IMR-90 (cell line): ENCODE data around the gene SKA3. TPM values are rescaled to one million over a fixed set of nuclear protein-coding genes. Genes with fewer than 3 reads are reported as not detected.

ENCODE experiments used
- ATAC-seq: fragments of 200-7000 bp; cut with Tn5 transposase; 2 replicates; pipeline ENCODE4 v1.9.1; 2020; ENCODE audit warnings: low read depth, mild to moderate bottlenecking, moderate library complexity
- BruUV-seq: library from RNA; stranded (reverse); fragments of 400-500 nt; replicated peaks from 2 replicates; lab custom pipeline; 2021; lab: Mats Ljungman, UMichigan
- CTCF ChIA-PET: fragments of 300-600 bp; formaldehyde crosslinking; extraction: SDS; loops from one replicate; lab custom pipeline; 2021; ENCODE audit warnings: antibody characterized with exemption; lab: Yijun Ruan, JAX
- POLR2A ChIA-PET: fragments of 300-600 bp; sonication (Branson Sonifier 250); formaldehyde crosslinking; loops from one replicate; lab custom pipeline; 2022; ENCODE audit warnings: antibody characterized with exemption; ENCODE audit not compliant: unreplicated experiment; lab: Charles Lee
- DNase-seq: peaks from one replicate; pipeline ENCODE4 v3.0.0; 2013
- H2AFZ ChIP-seq: replicated peaks from 2 replicates; pipeline ENCODE3; 2013; ENCODE audit warnings: low read length, mild to moderate bottlenecking; ENCODE audit not compliant: poor library complexity
- H2AK5ac ChIP-seq: 2 replicates; pipeline ENCODE4 v1.6.1; 2013; ENCODE audit warnings: low read depth, low read length, inconsistent platforms
- H2AK9ac ChIP-seq: replicated peaks from 2 replicates; pipeline ENCODE3; 2013; ENCODE audit warnings: mild to moderate bottlenecking, low read depth, low read length, moderate library complexity; ENCODE audit not compliant: poor library complexity
- H2BK120ac ChIP-seq: 2 replicates; pipeline ENCODE4 v1.6.1; 2013; ENCODE audit warnings: low read depth, low read length, inconsistent platforms
- H2BK15ac ChIP-seq: 3 replicates; pipeline ENCODE4 v1.6.1; 2013; ENCODE audit warnings: low read depth, low read length, inconsistent platforms
- H2BK20ac ChIP-seq: 2 replicates; pipeline ENCODE4 v1.6.1; 2013; ENCODE audit warnings: low read depth, mild to moderate bottlenecking, inconsistent platforms, low read length, moderate library complexity
- H2BK5ac ChIP-seq: 2 replicates; pipeline ENCODE4 v1.6.1; 2013; ENCODE audit warnings: mild to moderate bottlenecking, low read depth, low read length, inconsistent platforms; ENCODE audit not compliant: poor library complexity, severe bottlenecking
- H3K14ac ChIP-seq: replicated peaks from 2 replicates; pipeline ENCODE4 v1.6.1; 2013; ENCODE audit warnings: low read depth, low read length, inconsistent platforms
- H3K18ac ChIP-seq: 2 replicates; pipeline ENCODE4 v1.6.1; 2013; ENCODE audit warnings: low read depth, low read length, control low read depth
- H3K23ac ChIP-seq: 2 replicates; pipeline ENCODE4 v1.6.1; 2013; ENCODE audit warnings: low read depth, low read length, inconsistent platforms
- H3K27ac ChIP-seq: 2 replicates; pipeline ENCODE4 v1.5.1; 2013; ENCODE audit warnings: mild to moderate bottlenecking, control low read depth, low read length; ENCODE audit not compliant: insufficient read depth
- H3K27me3 ChIP-seq: 2 replicates; pipeline ENCODE4 v1.6.1; 2013; ENCODE audit warnings: low read length; ENCODE audit not compliant: control insufficient read depth, insufficient read depth
- H3K36me3 ChIP-seq: 2 replicates; pipeline ENCODE4 v1.6.1; 2013; ENCODE audit warnings: low read length, mixed read lengths; ENCODE audit not compliant: control insufficient read depth, insufficient read depth
- H3K4ac ChIP-seq: 2 replicates; pipeline ENCODE4 v1.6.1; 2013; ENCODE audit warnings: low read depth, low read length, inconsistent platforms
- H3K4me1 ChIP-seq: 2 replicates; pipeline ENCODE4 v1.6.1; 2013; ENCODE audit warnings: low read length, mixed read lengths; ENCODE audit not compliant: control insufficient read depth, insufficient read depth
- H3K4me2 ChIP-seq: 2 replicates; pipeline ENCODE4 v1.6.1; 2013; ENCODE audit warnings: low read depth, mild to moderate bottlenecking, control low read depth, low read length, moderate library complexity
- H3K4me3 ChIP-seq: 2 replicates; pipeline ENCODE4 v1.5.1; 2013; ENCODE audit warnings: low read depth, mild to moderate bottlenecking, control low read depth, low read length, moderate library complexity; ENCODE audit not compliant: insufficient read depth
- H3K56ac ChIP-seq: 2 replicates; pipeline ENCODE4 v1.6.1; 2013; ENCODE audit warnings: low read length, inconsistent platforms; ENCODE audit not compliant: insufficient read depth; ENCODE audit errors: extremely low read depth
- H3K79me1 ChIP-seq, 2 experiments: 2 replicates each; pipeline ENCODE4 v1.6.1; 2013; ENCODE audit warnings: low read length in 2 of 2, inconsistent platforms in 1 of 2, low read depth in 1 of 2
- H3K9ac ChIP-seq: 2 replicates; pipeline ENCODE4 v1.6.1; 2013; ENCODE audit warnings: low read depth, low read length, control low read depth
- H3K9me1 ChIP-seq: 2 replicates; pipeline ENCODE4 v1.6.1; 2013; ENCODE audit warnings: low read length, inconsistent platforms; ENCODE audit not compliant: insufficient read depth
- H3K9me3 ChIP-seq: 2 replicates; pipeline ENCODE4 v1.6.1; 2013; ENCODE audit warnings: low read length; ENCODE audit not compliant: control insufficient read depth, insufficient read depth
- H4K20me1 ChIP-seq: 2 replicates; pipeline ENCODE4 v1.6.1; 2013; ENCODE audit warnings: low read length, inconsistent platforms; ENCODE audit not compliant: insufficient read depth
- H4K5ac ChIP-seq: 2 replicates; pipeline ENCODE4 v1.6.1; 2013; ENCODE audit warnings: mild to moderate bottlenecking, low read depth, low read length, control low read depth
- H4K8ac ChIP-seq, 2 experiments: 2 replicates each; pipeline ENCODE4 v1.6.1; 2013; ENCODE audit warnings: low read depth in 2 of 2, low read length in 2 of 2, control low read depth in 1 of 2, inconsistent platforms in 1 of 2
- H4K91ac ChIP-seq: 2 replicates; pipeline ENCODE4 v1.6.1; 2013; ENCODE audit warnings: low read depth, low read length, inconsistent platforms; ENCODE audit not compliant: insufficient read depth
- ELK1 ChIP-seq: fragments of 150-350 bp; IDR thresholded peaks from 2 replicates; pipeline ENCODE4 v1.6.1; 2016; ENCODE audit warnings: low read depth, mild to moderate bottlenecking, low read length, moderate library complexity, borderline replicate concordance
- MAFK ChIP-seq: IDR thresholded peaks from 2 replicates; pipeline ENCODE4 v1.6.1; 2012; ENCODE audit warnings: low read depth, low read length, improper control_type of control experiment
- MXI1 ChIP-seq: IDR thresholded peaks from 2 replicates; pipeline ENCODE4 v1.6.1; 2012; ENCODE audit warnings: low read depth, mild to moderate bottlenecking, low read length, moderate library complexity, borderline replicate concordance
- WGBS, 2 experiments: methylation state at CpG; one replicate each; pipeline versions ENCODE4 v1.1.5 to v1.1.7; 2013; ENCODE audit warnings: missing lambda C conversion rate in 2 of 2; ENCODE audit not compliant: insufficient read length in 1 of 2; ENCODE audit errors: extremely low coverage in 2 of 2; 5-methylcytosine and 5-hydroxymethylcytosine counted together
- dilution Hi-C: fragments of 300-500 bp; cut with HindIII; formaldehyde crosslinking; loops from one replicate; pipeline ENCODE4 v1.14.3; 2018; ENCODE audit warnings: low sequenced_read_pairs; ENCODE audit not compliant: unreplicated experiment
- in situ Hi-C: fragments of 300-500 bp; cut with MboI; formaldehyde crosslinking; loops from 3 replicates; pipeline ENCODE4 v1.14.3; 2019; ENCODE audit warnings: low sequenced_read_pairs, inconsistent platforms, mixed read lengths
- intact Hi-C: fragments of 100-400 bp; cut with micrococcal nuclease; formaldehyde crosslinking; loops from 2 replicates; pipeline ENCODE4 v1.10.0; 2022
- polyA plus RNA-seq, 3 experiments: library from polyadenylated mRNA; depleted of rRNA; stranded (reverse); fragments of >200 nt; gene quantifications; 2 replicates each; pipeline ENCODE4 v1.2.3, GENCODE V29; 2012; ENCODE audit warnings: low replicate concordance in 1 of 3
- total RNA-seq: library from RNA; depleted of rRNA; stranded (reverse); fragments of >200 nt; gene quantifications from 2 replicates; pipeline ENCODE4 v1.2.3, GENCODE V29; 2012
- TF ChIP-seq, protein P1 (sequence below): fragments of 150-350 bp; IDR thresholded peaks from 2 replicates; pipeline ENCODE4 v1.6.1; 2017; ENCODE audit warnings: mild to moderate bottlenecking, antibody characterized with exemption, low read length, low read depth

SKA3 gene
- total and polyA plus RNA-seq, 2 of the 4 experiments (the other 2 are of a cell fraction) = 11.7 to 15.6 TPM

DNA sequence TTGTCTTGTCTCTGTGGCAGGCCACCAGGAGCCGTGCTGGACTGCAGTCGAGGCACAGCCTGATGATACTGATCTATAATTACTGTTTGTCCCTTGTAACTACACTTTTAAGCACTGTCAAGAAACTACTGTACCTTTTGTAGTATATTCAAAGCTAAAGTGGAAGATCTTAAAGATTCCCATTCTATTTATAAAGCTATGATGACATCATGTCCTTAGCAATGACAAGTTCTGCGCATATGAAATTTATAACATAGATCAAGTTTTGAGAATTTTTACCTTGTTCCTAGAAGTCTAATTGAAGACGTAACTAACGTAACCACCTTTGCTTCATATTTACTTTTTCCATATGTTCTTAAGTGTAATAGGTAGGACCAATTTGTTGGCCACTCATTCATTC is 58.2 kb downstream of the SKA3 start:
- H2AK9ac ChIP-seq = no peak overlapping the region
- no peak overlapping the region for H3K4me3 ChIP-seq
- in situ Hi-C loops = no loop called here
- H4K91ac ChIP-seq = no peak overlapping the region
- no peak overlapping the region for H3K14ac ChIP-seq
- no peaks in the 10 kb centered on the region for H3K79me1 ChIP-seq
- no peak overlapping the region for H4K8ac ChIP-seq
- TF ChIP-seq, protein P1, sequence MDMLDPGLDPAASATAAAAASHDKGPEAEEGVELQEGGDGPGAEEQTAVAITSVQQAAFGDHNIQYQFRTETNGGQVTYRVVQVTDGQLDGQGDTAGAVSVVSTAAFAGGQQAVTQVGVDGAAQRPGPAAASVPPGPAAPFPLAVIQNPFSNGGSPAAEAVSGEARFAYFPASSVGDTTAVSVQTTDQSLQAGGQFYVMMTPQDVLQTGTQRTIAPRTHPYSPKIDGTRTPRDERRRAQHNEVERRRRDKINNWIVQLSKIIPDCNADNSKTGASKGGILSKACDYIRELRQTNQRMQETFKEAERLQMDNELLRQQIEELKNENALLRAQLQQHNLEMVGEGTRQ = no peak
- no peak for TF ChIP-seq ELK1
- no peak for TF ChIP-seq MXI1
- no peak for TF ChIP-seq MAFK
- no peak overlapping the region for H3K9ac ChIP-seq
- no peak overlapping the region for H2BK20ac ChIP-seq
- H3K36me3 ChIP-seq = no peaks in the 10 kb centered on the region
- no peak overlapping the region for H2BK5ac ChIP-seq
- H2AFZ ChIP-seq = no peak overlapping the region
- intact Hi-C loops = no loop called here
- ChIA-PET POLR2A (no interaction called here), CTCF (interaction anchor here (0.6 to 0.7 kb wide), 3 partner anchors 9 to 389 kb away, joined by 4 read pairs; no protein-coding TSS in a partner anchor)
- no peak overlapping the region for H3K4me2 ChIP-seq
- H3K27ac ChIP-seq = no peak overlapping the region
- H2AK5ac ChIP-seq = no peak overlapping the region
- H3K56ac ChIP-seq = no peak overlapping the region
- no peak for ATAC-seq
- no peaks in the 10 kb centered on the region for H3K27me3 ChIP-seq
- no peak overlapping the region for H2BK15ac ChIP-seq
- no peaks in the 10 kb centered on the region for H4K20me1 ChIP-seq
- BruUV-seq = no TSS peak
- 0 out of 2 replicates have a peak, but pooled peaks cover 3% of the 10 kb centered on the region for H3K9me1 ChIP-seq
- H3K4ac ChIP-seq = no peak overlapping the region
- no peak overlapping the region for H3K23ac ChIP-seq
- H3K4me1 ChIP-seq = no peaks in the 10 kb centered on the region
- no peak for DNase-seq
- dilution Hi-C loops = no loop called here
- H3K9me3 ChIP-seq = 0 out of 2 replicates have a peak, but pooled peaks cover 2% of the 10 kb centered on the region
- WGBS, 2 experiments = 40% methylated on average over 1 of the region's 5 CpGs; no CpG with 5 or more reads in 1 of the 2 experiments
- no peak overlapping the region for H3K18ac ChIP-seq
- no peak overlapping the region for H2BK120ac ChIP-seq
- no peak overlapping the region for H4K5ac ChIP-seq
